H9 (cell line): ENCODE measurements around the gene TUBB1. TPM values are rescaled to one million over a fixed set of nuclear protein-coding genes. Genes with fewer than 3 reads are reported as not detected.

Source experiments
- DNase-seq: peaks from one replicate; pipeline ENCODE4 v3.0.0-alpha.2; 2017
- H2AFZ ChIP-seq: one replicate; pipeline ENCODE4 v1.6.1; 2013; ENCODE audit warnings: mild to moderate bottlenecking, low read length, control low read depth, moderate library complexity
- H2AK5ac ChIP-seq: 2 replicates; pipeline ENCODE4 v1.6.1; 2013; ENCODE audit warnings: low read length, control low read depth, mixed read lengths; ENCODE audit not compliant: insufficient read length
- H2BK120ac ChIP-seq: one replicate; pipeline ENCODE4 v1.6.1; 2013; ENCODE audit warnings: low read depth, mild to moderate bottlenecking, low read length, control low read depth, inconsistent platforms; ENCODE audit not compliant: poor library complexity, severe bottlenecking
- H2BK12ac ChIP-seq: 2 replicates; pipeline ENCODE4 v1.6.1; 2013; ENCODE audit warnings: low read length, control low read depth, mixed read lengths, low read depth; ENCODE audit not compliant: insufficient read length
- H2BK15ac ChIP-seq: 2 replicates; pipeline ENCODE4 v1.6.1; 2013; ENCODE audit warnings: low read depth, low read length, control low read depth
- H2BK20ac ChIP-seq: one replicate; pipeline ENCODE4 v1.6.1; 2013; ENCODE audit warnings: low read depth, mild to moderate bottlenecking, low read length, control low read depth, inconsistent platforms; ENCODE audit not compliant: poor library complexity, severe bottlenecking
- H2BK5ac ChIP-seq: 2 replicates; pipeline ENCODE4 v1.6.1; 2013; ENCODE audit warnings: low read length, control low read depth, mixed read lengths; ENCODE audit not compliant: insufficient read length
- H3K14ac ChIP-seq: 2 replicates; pipeline ENCODE4 v1.6.1; 2013; ENCODE audit warnings: low read length, control low read depth; ENCODE audit not compliant: insufficient read depth
- H3K18ac ChIP-seq: 2 replicates; pipeline ENCODE4 v1.6.1; 2013; ENCODE audit warnings: low read depth, mild to moderate bottlenecking, mixed read lengths, low read length, control low read depth; ENCODE audit not compliant: insufficient read length
- H3K23ac ChIP-seq: 2 replicates; pipeline ENCODE4 v1.6.1; 2013; ENCODE audit warnings: low read length, control low read depth, mixed read lengths, low read depth; ENCODE audit not compliant: insufficient read length
- H3K23me2 ChIP-seq: 2 replicates; pipeline ENCODE4 v1.6.1; 2013; ENCODE audit warnings: low read depth, mild to moderate bottlenecking, mixed read lengths, low read length, control low read depth; ENCODE audit not compliant: insufficient read length, poor library complexity, severe bottlenecking
- H3K27ac ChIP-seq: 2 replicates; pipeline ENCODE4 v1.5.1; 2013; ENCODE audit warnings: low read length, control low read depth, mixed read lengths, low read depth; ENCODE audit not compliant: insufficient read length
- H3K27me3 ChIP-seq: 2 replicates; pipeline ENCODE4 v1.6.1; 2013; ENCODE audit warnings: low read length, control low read depth, inconsistent platforms; ENCODE audit not compliant: insufficient read depth
- H3K4ac ChIP-seq: 2 replicates; pipeline ENCODE4 v1.6.1; 2013; ENCODE audit warnings: low read depth, mild to moderate bottlenecking, control low read depth, inconsistent platforms, low read length, moderate library complexity
- H3K4me1 ChIP-seq: 2 replicates; pipeline ENCODE4 v1.6.1; 2013; ENCODE audit warnings: low read length, control low read depth, inconsistent platforms; ENCODE audit not compliant: insufficient read depth
- H3K4me2 ChIP-seq: 2 replicates; pipeline ENCODE4 v1.6.1; 2013; ENCODE audit warnings: low read length, control low read depth, mixed read lengths; ENCODE audit not compliant: insufficient read length, insufficient read depth
- H3K56ac ChIP-seq: 2 replicates; pipeline ENCODE4 v1.6.1; 2013; ENCODE audit warnings: low read depth, mild to moderate bottlenecking, mixed read lengths, low read length, control low read depth; ENCODE audit not compliant: insufficient read length
- H3K79me1 ChIP-seq: 2 replicates; pipeline ENCODE4 v1.6.1; 2013; ENCODE audit warnings: low read depth, mild to moderate bottlenecking, moderate library complexity, low read length, control low read depth, inconsistent platforms; ENCODE audit not compliant: insufficient read depth, poor library complexity, severe bottlenecking
- H3K79me2 ChIP-seq: 2 replicates; pipeline ENCODE4 v1.6.1; 2013; ENCODE audit warnings: low read length, control low read depth, inconsistent platforms; ENCODE audit not compliant: insufficient read depth
- H3K9ac ChIP-seq: 2 replicates; pipeline ENCODE4 v1.6.1; 2013; ENCODE audit warnings: low read length, control low read depth, mixed read lengths; ENCODE audit not compliant: insufficient read length; ENCODE audit errors: extremely low read depth
- H3K9me3 ChIP-seq: one replicate; pipeline ENCODE4 v1.6.1; 2013; ENCODE audit warnings: low read depth, low read length, inconsistent platforms; ENCODE audit not compliant: control insufficient read depth
- H3T11ph ChIP-seq: one replicate; pipeline ENCODE4 v1.6.1; 2013; ENCODE audit warnings: mild to moderate bottlenecking, low read length, control low read depth, inconsistent platforms
- H4K20me1 ChIP-seq: one replicate; pipeline ENCODE4 v1.6.1; 2013; ENCODE audit not compliant: control insufficient read depth, insufficient read length, insufficient read depth
- H4K5ac ChIP-seq: 2 replicates; pipeline ENCODE4 v1.6.1; 2013; ENCODE audit warnings: low read depth, mild to moderate bottlenecking, mixed read lengths, low read length, control low read depth; ENCODE audit not compliant: insufficient read length
- H4K8ac ChIP-seq: replicated peaks from 2 replicates; pipeline ENCODE4 v1.6.1; 2013; ENCODE audit warnings: low read length, control low read depth, mixed read lengths, low read depth; ENCODE audit not compliant: insufficient read length
- H4K91ac ChIP-seq: 2 replicates; pipeline ENCODE4 v1.6.1; 2013; ENCODE audit warnings: low read depth, mild to moderate bottlenecking, moderate library complexity, mixed read lengths, low read length, control low read depth; ENCODE audit not compliant: insufficient read length
- H3K27ac Mint-ChIP-seq, 3 experiments: 2 replicates in 2 of 3; 3 replicates in 1 of 3; pipeline ENCODE4 v1.8.0; 2020 to 2021; ENCODE audit warnings: mixed read lengths in 3 of 3, mild to moderate bottlenecking in 1 of 3, moderate library complexity in 1 of 3
- H3K27me3 Mint-ChIP-seq: 2 replicates; pipeline ENCODE4 v1.8.0; 2021; ENCODE audit warnings: low read depth, mild to moderate bottlenecking, moderate library complexity, mixed read lengths
- H3K36me3 Mint-ChIP-seq, 3 experiments: 2 replicates in 2 of 3; 3 replicates in 1 of 3; pipeline ENCODE4 v1.8.0; 2020 to 2021; ENCODE audit warnings: low read depth in 3 of 3, mixed read lengths in 3 of 3; ENCODE audit not compliant: insufficient read depth in 1 of 3
- H3K4me1 Mint-ChIP-seq, 2 experiments: 2 replicates each; pipeline ENCODE4 v1.8.0; 2020; ENCODE audit warnings: mixed read lengths in 2 of 2
- H3K4me3 Mint-ChIP-seq, 2 experiments: 2 replicates in 1 of 2; 3 replicates in 1 of 2; pipeline ENCODE4 v1.8.0; 2020 to 2021; ENCODE audit warnings: mild to moderate bottlenecking in 2 of 2, mixed read lengths in 2 of 2, moderate library complexity in 1 of 2
- H3K9me3 Mint-ChIP-seq, 2 experiments: 2 replicates in 1 of 2; 3 replicates in 1 of 2; pipeline ENCODE4 v1.8.0; 2020; ENCODE audit warnings: mild to moderate bottlenecking in 2 of 2, mixed read lengths in 2 of 2, moderate library complexity in 1 of 2
- CTCF ChIP-seq: fragments of 200-600 bp; sonication (generic); conservative IDR thresholded peaks from 3 replicates; pipeline ENCODE4 v1.8.0; 2021; ENCODE audit warnings: antibody characterized with exemption, mild to moderate bottlenecking
- WGBS: extraction: QIAGEN DNeasy Blood & Tissue Kit; methylation state at CpG from one replicate; pipeline ENCODE4 v1.1.7; 2013; ENCODE audit warnings: missing lambda C conversion rate, low lambda C conversion rate, mixed read lengths; ENCODE audit not compliant: insufficient read length; ENCODE audit errors: extremely low coverage; 5-methylcytosine and 5-hydroxymethylcytosine counted together
- total RNA-seq: library from RNA; stranded (reverse); gene quantifications from 2 replicates; pipeline ENCODE4 v1.2.1, GENCODE V29; 2021

The TUBB1 gene
- total RNA-seq, 1 experiment from 2014 or later, result not detected

- no peak overlapping the region for H2BK12ac ChIP-seq
- no peak overlapping the region for H3K4ac ChIP-seq
- H2AK5ac ChIP-seq, result no peak overlapping the region
- no peak overlapping the region for H2BK20ac ChIP-seq
- H4K91ac ChIP-seq, result no peak overlapping the region
- H4K5ac ChIP-seq, result no peak overlapping the region
- H4K8ac ChIP-seq, result no peak overlapping the region
- H4K20me1 ChIP-seq, result no peaks in the 10 kb centered on the region
- H3K27ac ChIP-seq, result no peak overlapping the region
- Mint-ChIP-seq H3K9me3 (no peaks in the 10 kb centered on the region), H3K4me3 (no peak overlapping the region), H3K36me3 (no peaks in the 10 kb centered on the region), H3K27me3 (peaks cover 33% of the 10 kb centered on the region), H3K27ac (no peak overlapping the region), H3K4me1 (no peaks in the 10 kb centered on the region)
- H3K56ac ChIP-seq, result no peak overlapping the region
- H3K27me3 ChIP-seq, result no peaks in the 10 kb centered on the region
- no peak overlapping the region for H3T11ph ChIP-seq
- H3K79me2 ChIP-seq, result no peaks in the 10 kb centered on the region
- no peak for TF ChIP-seq CTCF
- H3K9me3 ChIP-seq, result no peaks in the 10 kb centered on the region
- H3K23me2 ChIP-seq, result no peaks in the 10 kb centered on the region
- no peak overlapping the region for H2BK15ac ChIP-seq
- no peak overlapping the region for H3K18ac ChIP-seq
- no peak overlapping the region for H2BK120ac ChIP-seq
- no peak overlapping the region for H2BK5ac ChIP-seq
- H3K23ac ChIP-seq, result no peak overlapping the region
- no peaks in the 10 kb centered on the region for H3K79me1 ChIP-seq
- no CpG with 5 or more reads among the region's 2 CpGs for WGBS
- no peak overlapping the region for H3K4me2 ChIP-seq
- H3K14ac ChIP-seq, result no peak overlapping the region
- no peak overlapping the region for H2AFZ ChIP-seq
- 0 out of 2 replicates have a peak, but pooled peaks cover 2% of the 10 kb centered on the region for H3K4me1 ChIP-seq
- DNase-seq, result no peak
- H3K9ac ChIP-seq, result no peak overlapping the region
These were observed 29.4 kb downstream of the TUBB1 start for GRCh38 chr20:59048681-59049030.
